ENCODE results near the gene CCL7. TPM values are rescaled to one million over a fixed set of nuclear protein-coding genes. Genes with fewer than 3 reads are reported as not detected.
A peak's percentile ranks its signal among the peaks of the same experiment; 100 is the strongest.

Gene CCL7
- total RNA-seq, 2 donors from 2014 or later, result not detected

DNA sequence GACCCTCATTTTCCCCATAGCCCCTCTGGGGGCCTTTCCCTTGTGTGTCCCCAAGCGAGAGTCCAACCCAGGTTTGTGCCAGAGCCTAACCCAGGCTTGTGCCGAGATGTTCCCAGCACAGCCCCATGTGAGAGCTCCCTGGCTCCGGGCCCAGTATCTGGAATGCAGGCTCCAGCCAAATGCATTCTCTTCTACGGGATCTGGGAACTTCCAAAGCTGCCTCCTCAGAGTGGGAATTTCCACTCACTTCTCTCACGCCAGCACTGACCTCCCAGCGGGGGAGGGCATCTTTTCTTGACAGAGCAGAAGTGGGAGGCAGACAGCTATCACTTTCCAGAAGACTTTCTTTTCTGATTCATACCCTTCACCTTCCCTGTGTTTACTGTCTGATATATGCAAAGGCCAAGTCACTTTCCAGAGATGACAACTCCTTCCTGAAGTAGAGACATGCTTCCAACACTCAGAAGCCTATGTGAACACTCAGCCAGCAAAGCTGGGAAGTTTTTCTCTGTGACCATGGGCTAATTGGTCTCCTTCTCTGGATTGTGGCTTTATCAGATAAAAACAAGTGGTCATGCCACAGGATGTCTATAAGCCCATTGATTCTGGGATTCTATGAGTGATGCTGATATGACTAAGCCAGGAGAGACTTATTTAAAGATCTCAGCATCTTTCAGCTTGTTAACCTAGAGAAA is 17.4 kb upstream of the CCL7 start:
- no peak overlapping the region for H3K27ac Mint-ChIP-seq
- peaks cover 6% of the 10 kb centered on the region for H3K4me1 Mint-ChIP-seq
- ATAC-seq (no peak), DNase-seq (no peak)
- H3K9me3 ChIP-seq (ENCODE audit: control insufficient read depth, low read length, poor library complexity, severe bottlenecking), result no peaks in the 10 kb centered on the region
- H3K36me3 Mint-ChIP-seq (ENCODE audit: low read depth), result peaks cover 2% of the 10 kb centered on the region
- H3K27me3 Mint-ChIP-seq, result peaks cover 70% of the 10 kb centered on the region
- H3K4me3 Mint-ChIP-seq, result no peak overlapping the region

DNA sequence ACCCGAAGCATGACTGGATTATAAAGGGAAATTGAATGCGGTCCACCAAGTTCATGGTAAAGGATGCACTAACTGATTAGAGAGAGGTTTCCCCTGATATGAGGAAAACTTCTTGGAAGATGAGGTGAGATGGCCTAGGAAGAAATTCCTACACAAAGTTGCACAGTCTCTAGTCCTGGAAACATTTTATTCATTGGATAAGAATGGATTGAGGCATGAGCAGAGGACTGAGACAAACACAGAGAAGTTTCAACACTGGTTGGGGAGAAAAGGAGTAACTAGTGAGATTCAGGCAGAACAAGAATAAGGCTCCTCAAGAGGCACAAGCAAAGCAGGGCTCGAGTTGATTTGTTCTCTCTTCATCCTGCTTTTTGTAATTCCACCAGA is 16.9 kb upstream of the CCL7 start:
- H3K36me3 Mint-ChIP-seq (ENCODE audit: low read depth), result peaks cover 2% of the 10 kb centered on the region

DNA sequence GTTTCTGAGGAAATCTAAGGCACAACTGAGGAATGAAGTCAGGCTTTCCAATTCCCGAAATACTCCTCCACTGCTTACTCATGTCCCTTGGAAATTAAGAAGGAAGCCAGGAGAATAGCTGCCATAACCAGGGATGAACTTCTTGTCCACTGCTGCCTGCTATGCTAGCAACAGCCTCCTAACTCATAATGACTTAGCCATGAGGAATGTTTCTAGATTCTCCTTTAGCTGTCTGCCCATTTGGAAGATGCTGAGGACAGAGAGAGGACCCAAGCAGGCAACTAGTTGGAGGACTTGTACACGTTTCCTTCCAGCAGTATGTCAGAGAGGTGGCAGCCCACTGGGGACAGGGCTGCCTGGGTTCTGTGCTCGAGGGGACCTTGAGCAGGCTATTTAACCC is 15.9 kb upstream of the CCL7 start:
- ATAC-seq, result no peak
- Mint-ChIP-seq H3K4me1 (peaks cover 6% of the 10 kb centered on the region), H3K36me3 (ENCODE audit: low read depth) (peaks cover 2% of the 10 kb centered on the region), H3K4me3 (no peak overlapping the region), H3K27ac (no peak overlapping the region), H3K27me3 (peaks cover 75% of the 10 kb centered on the region)
- H3K9me3 ChIP-seq (ENCODE audit: control insufficient read depth, low read length, poor library complexity, severe bottlenecking), result no peaks in the 10 kb centered on the region
- no peak for DNase-seq

More for the DNA sequence above, 16.9 kb upstream of the CCL7 start:
- Mint-ChIP-seq H3K27me3 (peaks cover 68% of the 10 kb centered on the region), H3K27ac (no peak overlapping the region), H3K4me1 (peaks cover 6% of the 10 kb centered on the region), H3K4me3 (no peak overlapping the region)
- H3K9me3 ChIP-seq (ENCODE audit: control insufficient read depth, low read length, poor library complexity, severe bottlenecking), result no peaks in the 10 kb centered on the region
- DNase-seq, result no peak
- no peak for ATAC-seq

DNA sequence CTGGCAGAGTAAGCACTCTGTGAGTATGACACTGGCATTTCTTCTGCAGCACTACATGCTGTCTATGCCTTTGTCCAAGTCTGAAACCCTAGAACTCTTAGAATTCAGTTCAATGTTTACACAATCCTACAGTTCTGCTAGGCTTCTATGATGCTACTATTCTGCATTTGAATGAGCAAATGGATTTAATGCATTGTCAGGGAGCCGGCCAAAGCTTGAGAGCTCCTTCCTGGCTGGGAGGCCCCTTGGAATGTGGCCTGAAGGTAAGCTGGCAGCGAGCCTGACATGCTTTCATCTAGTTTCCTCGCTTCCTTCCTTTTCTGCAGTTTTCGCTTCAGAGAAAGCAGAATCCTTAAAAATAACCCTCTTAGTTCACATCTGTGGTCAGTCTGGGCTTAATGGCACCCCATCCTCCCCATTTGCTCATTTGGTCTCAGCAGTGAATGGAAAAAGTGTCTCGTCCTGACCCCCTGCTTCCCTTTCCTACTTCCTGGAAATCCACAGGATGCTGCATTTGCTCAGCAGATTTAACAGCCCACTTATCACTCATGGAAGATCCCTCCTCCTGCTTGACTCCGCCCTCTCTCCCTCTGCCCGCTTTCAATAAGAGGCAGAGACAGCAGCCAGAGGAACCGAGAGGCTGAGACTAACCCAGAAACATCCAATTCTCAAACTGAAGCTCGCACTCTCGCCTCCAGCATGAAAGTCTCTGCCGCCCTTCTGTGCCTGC is 15.2 kb upstream of the CCL7 start, which contains the start of gene CCL2:
Gene CCL2 (plus strand): TSS at position 635 of the 730 bp plus-strand sequence. CDS start 65 bp downstream, at position 700.
- H3K27me3 Mint-ChIP-seq, result peaks cover 82% of the 10 kb centered on the region
- peak within 1 kb of the TSS; percentile 51 for H3K4me3 Mint-ChIP-seq
- peaks cover 6% of the 10 kb centered on the region for H3K4me1 Mint-ChIP-seq
- no peak for ATAC-seq
- no peak within 1 kb of the TSS for H3K27ac Mint-ChIP-seq
- peaks cover 2% of the 10 kb centered on the region for H3K36me3 Mint-ChIP-seq (ENCODE audit: low read depth)
- no peak for DNase-seq
- H3K9me3 ChIP-seq (ENCODE audit: control insufficient read depth, low read length, poor library complexity, severe bottlenecking), result no peaks in the 10 kb centered on the region

DNA sequence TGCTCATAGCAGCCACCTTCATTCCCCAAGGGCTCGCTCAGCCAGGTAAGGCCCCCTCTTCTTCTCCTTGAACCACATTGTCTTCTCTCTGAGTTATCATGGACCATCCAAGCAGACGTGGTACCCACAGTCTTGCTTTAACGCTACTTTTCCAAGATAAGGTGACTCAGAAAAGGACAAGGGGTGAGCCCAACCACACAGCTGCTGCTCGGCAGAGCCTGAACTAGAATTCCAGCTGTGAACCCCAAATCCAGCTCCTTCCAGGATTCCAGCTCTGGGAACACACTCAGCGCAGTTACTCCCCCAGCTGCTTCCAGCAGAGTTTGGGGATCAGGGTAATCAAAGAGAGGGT is 14.7 kb upstream of the CCL7 start:
- Mint-ChIP-seq H3K4me3 (peak overlapping the region; percentile 51), H3K27ac (no peak overlapping the region), H3K27me3 (peaks cover 86% of the 10 kb centered on the region), H3K4me1 (peaks cover 6% of the 10 kb centered on the region), H3K36me3 (ENCODE audit: low read depth) (peaks cover 2% of the 10 kb centered on the region)
- no peaks in the 10 kb centered on the region for H3K9me3 ChIP-seq (ENCODE audit: control insufficient read depth, low read length, poor library complexity, severe bottlenecking)
- ATAC-seq (no peak), DNase-seq (no peak)

DNA sequence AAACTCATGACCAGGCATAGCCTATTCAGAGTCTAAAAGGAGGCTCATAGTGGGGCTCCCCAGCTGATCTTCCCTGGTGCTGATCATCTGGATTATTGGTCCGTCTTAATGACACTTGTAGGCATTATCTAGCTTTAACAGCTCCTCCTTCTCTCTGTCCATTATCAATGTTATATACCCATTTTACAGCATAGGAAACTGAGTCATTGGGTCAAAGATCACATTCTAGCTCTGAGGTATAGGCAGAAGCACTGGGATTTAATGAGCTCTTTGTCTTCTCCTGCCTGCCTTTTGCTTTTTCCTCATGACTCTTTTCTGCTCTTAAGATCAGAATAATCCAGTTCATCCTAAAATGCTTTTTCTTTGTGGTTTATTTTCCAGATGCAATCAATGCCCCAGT is 14.2 kb upstream of the CCL7 start:
- Mint-ChIP-seq H3K27ac (no peak overlapping the region), H3K27me3 (peaks cover 89% of the 10 kb centered on the region), H3K4me1 (peaks cover 6% of the 10 kb centered on the region), H3K4me3 (no peak overlapping the region), H3K36me3 (ENCODE audit: low read depth) (peaks cover under 1% of the 10 kb centered on the region)
- ATAC-seq (no peak), DNase-seq (no peak)
- H3K9me3 ChIP-seq (ENCODE audit: control insufficient read depth, low read length, poor library complexity, severe bottlenecking), result no peaks in the 10 kb centered on the region

DNA sequence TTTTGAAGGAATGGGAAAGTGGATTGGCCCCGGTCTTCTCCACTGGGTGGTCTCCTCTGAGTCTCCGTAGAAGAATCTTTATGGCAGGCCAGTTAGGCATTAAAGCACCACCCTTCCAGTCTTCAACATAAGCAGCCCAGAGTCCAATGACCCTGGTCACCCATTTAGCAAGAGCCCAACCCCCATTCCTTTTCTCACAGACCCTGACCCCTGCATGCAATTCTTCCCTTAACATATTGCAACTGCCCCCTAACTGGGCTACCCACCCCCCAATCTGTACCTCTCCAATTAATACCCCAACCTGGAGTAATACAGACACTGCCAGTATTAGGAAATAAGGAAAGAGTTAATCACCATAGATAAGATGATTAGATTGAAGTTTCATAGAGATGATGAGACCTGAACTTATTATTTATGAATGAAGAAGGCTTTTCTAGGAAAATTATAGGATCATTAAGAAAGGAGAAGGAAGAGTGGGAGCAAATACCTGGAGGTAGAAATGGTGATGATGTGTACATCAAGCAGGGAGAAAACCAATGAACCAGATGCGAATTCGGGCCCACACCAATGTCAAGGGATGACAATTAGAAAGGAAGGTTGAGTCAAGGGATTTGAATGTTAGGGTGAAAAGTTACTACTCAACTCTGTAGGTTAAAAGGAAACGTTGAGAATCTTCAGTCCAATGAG is 12.6 kb upstream of the CCL7 start:
- no peaks in the 10 kb centered on the region for H3K36me3 Mint-ChIP-seq (ENCODE audit: low read depth)
- H3K4me1 Mint-ChIP-seq, result peaks cover 6% of the 10 kb centered on the region
- no peak overlapping the region for H3K27ac Mint-ChIP-seq
- ATAC-seq (no peak), DNase-seq (no peak)
- peaks cover 84% of the 10 kb centered on the region for H3K27me3 Mint-ChIP-seq
- no peak overlapping the region for H3K4me3 Mint-ChIP-seq
- no peaks in the 10 kb centered on the region for H3K9me3 ChIP-seq (ENCODE audit: control insufficient read depth, low read length, poor library complexity, severe bottlenecking)

DNA sequence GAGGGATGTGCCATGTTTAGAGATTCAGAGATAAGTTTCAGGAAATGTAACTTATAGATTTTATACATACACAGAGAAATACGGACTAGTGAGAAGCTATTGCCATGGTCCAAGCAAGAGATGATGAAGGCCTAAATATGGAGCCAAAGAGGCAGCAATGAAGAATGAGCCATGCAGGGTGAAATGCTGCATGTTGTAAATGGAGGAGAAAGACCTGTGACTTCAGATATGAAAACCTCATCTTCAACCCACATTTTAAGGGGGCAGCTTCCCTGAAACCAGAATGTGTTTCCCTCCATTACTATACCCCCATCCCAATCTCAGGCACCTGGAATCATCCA is 12.1 kb upstream of the CCL7 start:
- H3K27ac Mint-ChIP-seq, result no peak overlapping the region
- H3K27me3 Mint-ChIP-seq, result peaks cover 82% of the 10 kb centered on the region
- H3K4me3 Mint-ChIP-seq, result no peak overlapping the region
- DNase-seq (no peak), ATAC-seq (no peak)
- peaks cover 6% of the 10 kb centered on the region for H3K4me1 Mint-ChIP-seq
- H3K36me3 Mint-ChIP-seq (ENCODE audit: low read depth), result no peaks in the 10 kb centered on the region
- H3K9me3 ChIP-seq (ENCODE audit: control insufficient read depth, low read length, poor library complexity, severe bottlenecking), result no peaks in the 10 kb centered on the region

DNA sequence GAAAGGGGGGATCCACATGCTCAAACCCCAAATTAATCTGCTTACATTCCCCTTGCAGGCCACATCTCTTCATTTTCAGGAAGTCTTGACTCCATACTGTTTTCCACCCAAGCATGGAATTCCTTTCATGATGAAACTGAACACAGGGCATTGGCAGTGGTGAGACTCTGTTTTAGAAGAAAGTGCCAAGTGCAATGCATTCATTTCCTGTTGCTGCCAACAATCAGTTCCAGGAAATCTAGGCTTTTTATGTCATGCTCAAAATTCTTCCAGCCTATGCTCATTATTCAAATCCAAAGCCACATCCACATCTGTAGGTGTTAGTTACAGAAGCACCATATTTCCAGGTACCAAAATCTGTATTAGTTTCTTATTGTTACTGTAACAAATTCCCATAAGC is 10.9 kb upstream of the CCL7 start:
- H3K4me3 Mint-ChIP-seq, result no peak overlapping the region
- peaks cover 70% of the 10 kb centered on the region for H3K27me3 Mint-ChIP-seq
- H3K4me1 Mint-ChIP-seq, result peaks cover 6% of the 10 kb centered on the region
- ATAC-seq (no peak), DNase-seq (no peak)
- H3K9me3 ChIP-seq (ENCODE audit: control insufficient read depth, low read length, poor library complexity, severe bottlenecking), result no peaks in the 10 kb centered on the region
- no peak overlapping the region for H3K27ac Mint-ChIP-seq
- no peaks in the 10 kb centered on the region for H3K36me3 Mint-ChIP-seq (ENCODE audit: low read depth)

DNA sequence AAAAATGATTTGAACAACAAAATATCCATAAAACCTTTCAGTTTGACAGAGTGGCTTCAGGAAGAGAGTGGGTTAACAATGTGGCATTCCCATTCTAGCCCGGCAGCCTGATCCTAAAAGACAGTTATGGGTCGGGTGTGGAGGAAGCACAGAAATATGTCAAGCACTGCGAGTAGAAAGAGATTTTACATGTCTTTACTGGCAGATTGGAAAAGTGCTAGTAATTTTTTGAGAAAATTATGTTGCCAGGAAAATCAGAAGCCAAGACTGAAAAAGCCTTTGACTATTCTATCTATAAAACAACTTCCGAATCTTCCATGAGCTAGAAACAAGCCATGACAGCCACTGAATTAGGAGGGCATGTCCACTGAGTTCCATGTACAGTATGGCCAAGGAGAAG is 9.2 kb upstream of the CCL7 start:
- no peaks in the 10 kb centered on the region for H3K4me1 Mint-ChIP-seq
- H3K4me3 Mint-ChIP-seq, result no peak overlapping the region
- no peaks in the 10 kb centered on the region for H3K36me3 Mint-ChIP-seq (ENCODE audit: low read depth)
- no peak for DNase-seq
- ATAC-seq, result no peak
- H3K27me3 Mint-ChIP-seq, result peaks cover 70% of the 10 kb centered on the region
- no peak overlapping the region for H3K27ac Mint-ChIP-seq
- H3K9me3 ChIP-seq (ENCODE audit: control insufficient read depth, low read length, poor library complexity, severe bottlenecking), result no peaks in the 10 kb centered on the region

DNA sequence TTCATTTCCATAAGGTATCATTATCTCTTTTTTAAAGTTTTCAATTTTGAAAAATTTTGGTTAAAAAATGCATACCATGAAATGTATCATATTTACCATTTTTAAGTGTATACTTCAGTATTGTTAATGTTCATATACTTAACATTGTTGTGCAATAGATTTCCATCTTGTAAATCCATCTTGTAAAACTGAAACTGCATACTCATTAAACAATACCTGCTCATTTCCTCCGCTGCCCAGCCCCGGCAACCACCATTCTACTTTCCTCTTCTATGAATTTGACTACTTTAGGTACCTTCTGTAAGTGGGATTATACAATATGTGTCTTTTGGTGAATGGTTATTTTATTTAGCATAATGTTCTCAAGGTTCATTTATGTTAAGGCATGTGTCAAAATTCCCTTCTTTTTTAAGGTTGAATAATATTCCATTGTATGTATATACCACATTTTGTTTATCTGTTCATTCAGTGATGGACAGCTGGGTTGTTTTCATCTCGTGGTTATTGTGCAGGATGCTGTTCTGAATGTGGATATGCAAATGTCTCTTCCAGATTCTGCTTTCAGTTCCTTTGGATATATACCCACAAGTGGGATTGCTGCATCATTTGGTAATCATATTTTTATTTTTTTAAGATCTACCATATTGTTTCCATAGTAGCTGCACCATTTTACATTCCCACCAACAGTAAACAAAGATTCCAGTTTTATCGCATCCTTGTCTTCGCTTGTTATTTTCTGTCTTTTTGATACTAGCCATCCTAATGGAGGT is 8.3 kb upstream of the CCL7 start:
- no peak overlapping the region for H3K27ac Mint-ChIP-seq
- H3K4me3 Mint-ChIP-seq, result no peak overlapping the region
- ATAC-seq (no peak), DNase-seq (no peak)
- peaks cover 71% of the 10 kb centered on the region for H3K27me3 Mint-ChIP-seq
- no peaks in the 10 kb centered on the region for H3K9me3 ChIP-seq (ENCODE audit: control insufficient read depth, low read length, poor library complexity, severe bottlenecking)
- no peaks in the 10 kb centered on the region for H3K36me3 Mint-ChIP-seq (ENCODE audit: low read depth)
- no peaks in the 10 kb centered on the region for H3K4me1 Mint-ChIP-seq

DNA sequence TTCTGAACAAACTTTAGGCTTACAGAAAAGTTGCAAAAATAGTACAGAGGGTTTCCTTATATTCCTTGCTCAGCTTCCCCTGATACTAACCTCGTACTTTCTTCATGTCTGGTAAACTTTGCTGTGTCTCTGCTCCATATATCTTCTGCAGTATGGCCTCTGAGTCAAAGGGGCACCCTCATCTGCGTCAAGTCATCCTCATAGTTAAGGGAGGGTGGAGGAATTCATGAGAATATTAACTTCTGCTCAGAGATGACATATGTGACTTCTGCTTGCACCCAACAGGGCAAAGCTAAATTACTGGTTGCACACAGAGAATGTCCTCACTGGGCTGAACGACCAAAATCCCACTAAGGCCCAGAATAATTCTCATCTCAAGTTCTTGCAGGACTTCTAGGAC is 4.3 kb upstream of the CCL7 start:
- Mint-ChIP-seq H3K4me1 (no peaks in the 10 kb centered on the region), H3K27me3 (peaks cover 69% of the 10 kb centered on the region), H3K36me3 (ENCODE audit: low read depth) (no peaks in the 10 kb centered on the region), H3K27ac (no peak overlapping the region), H3K4me3 (no peak overlapping the region)
- no peak for ATAC-seq
- no peaks in the 10 kb centered on the region for H3K9me3 ChIP-seq (ENCODE audit: control insufficient read depth, low read length, poor library complexity, severe bottlenecking)
- no peak for DNase-seq

DNA sequence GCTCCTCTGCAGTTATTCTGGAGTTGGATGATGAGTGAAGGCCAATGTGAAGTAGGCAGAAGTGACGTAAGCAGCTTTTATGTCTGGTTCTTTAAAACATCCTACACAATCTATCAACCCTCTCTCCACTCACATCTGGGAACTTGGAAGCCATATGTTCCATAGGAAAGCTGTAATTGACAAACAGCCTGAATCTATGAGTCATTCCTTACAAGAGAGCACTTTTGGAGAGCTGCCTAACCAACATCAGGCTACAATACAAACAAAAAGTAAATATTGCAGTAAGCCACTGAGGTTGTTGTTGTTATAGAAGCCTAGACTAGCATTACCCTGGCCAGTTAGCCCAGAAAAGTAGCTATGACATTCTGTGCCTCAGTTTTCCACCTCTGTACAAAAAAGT is 5.9 kb downstream of the CCL7 start:
- H3K4me1 Mint-ChIP-seq, result no peaks in the 10 kb centered on the region
- H3K27me3 Mint-ChIP-seq, result peaks cover 69% of the 10 kb centered on the region
- H3K36me3 Mint-ChIP-seq (ENCODE audit: low read depth), result peaks cover 3% of the 10 kb centered on the region
- H3K4me3 Mint-ChIP-seq, result no peak overlapping the region
- DNase-seq, result no peak
- no peak overlapping the region for H3K27ac Mint-ChIP-seq
- H3K9me3 ChIP-seq (ENCODE audit: control insufficient read depth, low read length, poor library complexity, severe bottlenecking), result no peaks in the 10 kb centered on the region
- no peak for ATAC-seq

All from T-helper 17 cell (primary cell).